Uterus (tissue), 4 donors: ENCODE measurements around the gene RNF217. TPM values are rescaled to one million over a fixed set of nuclear protein-coding genes. Genes with fewer than 3 reads are reported as not detected.

Experiments
- DNase-seq, 2 donors: peaks; one replicate each; pipeline ENCODE4 v3.0.0-alpha.2; 2019 to 2020
- H3K27ac ChIP-seq, 2 donors: fragments of 200-600 bp; sonication (generic); 1 replicate in 1 of 2; 2 replicates in 1 of 2; pipeline ENCODE4 v1.5.1; 2016 to 2018
- H3K27me3 ChIP-seq, 2 donors: fragments of 200-600 bp; sonication (generic); one replicate each; pipeline ENCODE4 v1.5.1; 2018 to 2019; ENCODE audit warnings: control low read depth in 1 of 2
- H3K36me3 ChIP-seq, 2 donors: fragments of 200-600 bp; sonication (generic); one replicate each; pipeline ENCODE4 v1.5.1; 2019; ENCODE audit warnings: control low read depth in 1 of 2
- H3K4me1 ChIP-seq, 2 donors: fragments of 200-600 bp; sonication (generic); one replicate each; pipeline ENCODE4 v1.5.1; 2018 to 2019; ENCODE audit warnings: control low read depth in 1 of 2
- H3K4me3 ChIP-seq, 2 donors: fragments of 200-600 bp; sonication (generic); 1 replicate in 1 of 2; 2 replicates in 1 of 2; pipeline ENCODE4 v1.5.1; 2018 to 2019; ENCODE audit warnings: mild to moderate bottlenecking in 1 of 2
- H3K9me3 ChIP-seq, 2 donors: fragments of 200-600 bp; sonication (generic); one replicate each; pipeline ENCODE4 v1.5.1; 2019; ENCODE audit warnings: control low read depth in 1 of 2
- POLR2A ChIP-seq, 2 donors: fragments of 450-650 bp; IDR thresholded peaks; one replicate each; pipeline ENCODE4 v1.6.1; 2016; ENCODE audit warnings: antibody characterized with exemption in 2 of 2, mild to moderate bottlenecking in 1 of 2, moderate library complexity in 1 of 2
- intact Hi-C: fragments of 100-400 bp; cut with DNase I; formaldehyde crosslinking; loops from one replicate; pipeline ENCODE4 v1.15.1; 2023; ENCODE audit warnings: low total_unique reads
- total RNA-seq, 4 donors: library from RNA; depleted of rRNA in 3 of 4; stranded (reverse); fragments of >200 nt in 3 of 4; gene quantifications; one replicate each; pipeline versions ENCODE4 v1.1.0 to v1.2.4, GENCODE V29; 2014 to 2023
- TF ChIP-seq, protein P1 (sequence below), 4 experiments: fragments of 200-600 bp in 2 of 4; fragments of 450-650 bp in 2 of 4; sonication (generic) in 2 of 4; IDR thresholded peaks; one replicate each; pipeline ENCODE4 v1.5.1; 2016 to 2019; ENCODE audit warnings: antibody characterized with exemption in 4 of 4, mild to moderate bottlenecking in 2 of 4, moderate library complexity in 1 of 4
- donor health status: DM: yes; HTN: yes; CAD: no.

RNF217 gene
- total RNA-seq, 4 donors from 2014 or later, result 22.9 to 42.0 (median 29.0) TPM

GRCh38 chr6:124994648-124995047 is 32.4 kb downstream of the RNF217 start:
- TF ChIP-seq, protein P1, sequence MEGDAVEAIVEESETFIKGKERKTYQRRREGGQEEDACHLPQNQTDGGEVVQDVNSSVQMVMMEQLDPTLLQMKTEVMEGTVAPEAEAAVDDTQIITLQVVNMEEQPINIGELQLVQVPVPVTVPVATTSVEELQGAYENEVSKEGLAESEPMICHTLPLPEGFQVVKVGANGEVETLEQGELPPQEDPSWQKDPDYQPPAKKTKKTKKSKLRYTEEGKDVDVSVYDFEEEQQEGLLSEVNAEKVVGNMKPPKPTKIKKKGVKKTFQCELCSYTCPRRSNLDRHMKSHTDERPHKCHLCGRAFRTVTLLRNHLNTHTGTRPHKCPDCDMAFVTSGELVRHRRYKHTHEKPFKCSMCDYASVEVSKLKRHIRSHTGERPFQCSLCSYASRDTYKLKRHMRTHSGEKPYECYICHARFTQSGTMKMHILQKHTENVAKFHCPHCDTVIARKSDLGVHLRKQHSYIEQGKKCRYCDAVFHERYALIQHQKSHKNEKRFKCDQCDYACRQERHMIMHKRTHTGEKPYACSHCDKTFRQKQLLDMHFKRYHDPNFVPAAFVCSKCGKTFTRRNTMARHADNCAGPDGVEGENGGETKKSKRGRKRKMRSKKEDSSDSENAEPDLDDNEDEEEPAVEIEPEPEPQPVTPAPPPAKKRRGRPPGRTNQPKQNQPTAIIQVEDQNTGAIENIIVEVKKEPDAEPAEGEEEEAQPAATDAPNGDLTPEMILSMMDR (IDR thresholded peaks at IDR 0.05), result no peak
- TF ChIP-seq POLR2A (IDR thresholded peaks at IDR 0.05), result no peak
- H3K4me1 ChIP-seq, result no peaks in the 10 kb centered on the region
- H3K4me3 ChIP-seq, result no peak overlapping the region
- no peaks in the 10 kb centered on the region for H3K27me3 ChIP-seq
- no peaks in the 10 kb centered on the region for H3K9me3 ChIP-seq
- no peak overlapping the region for H3K27ac ChIP-seq
- H3K36me3 ChIP-seq, result no peaks in the 10 kb centered on the region
- DNase-seq, result no peak
- intact Hi-C loops, result no loop called here

DNA sequence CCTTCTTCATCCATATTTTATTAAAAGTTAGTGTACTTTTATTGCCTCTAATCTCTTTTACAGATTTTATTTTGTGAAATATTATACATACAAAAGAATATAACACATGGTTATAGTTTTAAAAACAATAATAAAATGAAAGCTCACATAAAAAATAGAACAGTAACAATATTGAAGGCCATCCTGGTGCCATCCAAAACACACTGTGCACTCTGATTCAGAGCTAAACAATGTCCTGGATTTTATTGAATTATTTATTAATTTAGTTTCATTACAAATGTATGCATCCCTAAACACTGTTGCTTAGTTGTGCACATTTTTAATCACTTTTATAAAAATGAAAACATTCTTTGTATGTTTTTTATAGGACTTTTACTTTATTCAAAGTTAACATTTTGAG is 32.9 kb downstream of the RNF217 start:
- TF ChIP-seq, protein P1 (IDR thresholded peaks at IDR 0.05), result no peak
- TF ChIP-seq POLR2A (IDR thresholded peaks at IDR 0.05), result no peak

DNA sequence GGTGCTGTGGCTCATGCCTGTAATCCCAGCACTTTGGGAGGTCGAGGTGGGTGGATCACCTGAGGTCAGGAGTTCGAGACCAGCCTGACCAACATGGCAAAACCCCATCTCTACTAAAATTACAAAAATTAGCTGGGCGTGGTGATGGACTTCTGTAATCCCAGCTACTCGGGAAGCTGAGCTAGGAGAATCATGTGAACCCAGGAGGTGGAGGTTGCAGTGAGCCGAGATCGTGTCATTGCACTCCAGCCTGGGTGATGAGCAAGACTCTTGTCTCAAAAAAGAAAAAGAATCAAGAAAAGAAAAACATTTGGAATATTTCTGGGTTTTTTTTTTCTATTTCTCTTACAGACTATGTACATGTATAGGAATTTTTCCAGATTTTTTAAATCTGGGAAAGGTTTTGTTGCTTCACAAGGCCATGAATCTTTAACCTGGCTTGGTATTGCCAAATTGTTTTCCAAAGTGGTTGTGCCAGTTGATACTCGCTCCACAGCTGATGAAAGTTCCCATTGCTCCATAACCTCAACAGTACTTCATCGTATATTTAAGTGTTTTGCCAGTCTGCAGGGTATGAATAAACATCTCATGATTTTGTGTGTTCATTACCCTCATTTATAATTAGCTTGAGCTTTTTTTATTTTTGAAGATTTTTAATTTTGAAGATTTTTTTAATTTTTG is 33.5 kb downstream of the RNF217 start:
- no peaks in the 10 kb centered on the region for H3K9me3 ChIP-seq
- no peak overlapping the region for H3K4me3 ChIP-seq
- TF ChIP-seq, protein P1 (IDR thresholded peaks at IDR 0.05), result no peak
- TF ChIP-seq POLR2A (IDR thresholded peaks at IDR 0.05), result no peak
- H3K27ac ChIP-seq, result no peak overlapping the region
- intact Hi-C loops, result no loop called here
- no peaks in the 10 kb centered on the region for H3K27me3 ChIP-seq
- no peak for DNase-seq
- H3K36me3 ChIP-seq, result no peaks in the 10 kb centered on the region
- H3K4me1 ChIP-seq, result no peaks in the 10 kb centered on the region

More for the DNA sequence above, 32.9 kb downstream of the RNF217 start:
- Histone ChIP-seq H3K36me3 (no peaks in the 10 kb centered on the region), H3K4me3 (no peak overlapping the region), H3K27ac (no peak overlapping the region), H3K27me3 (no peaks in the 10 kb centered on the region), H3K4me1 (no peaks in the 10 kb centered on the region), H3K9me3 (no peaks in the 10 kb centered on the region)
- no peak for DNase-seq
- intact Hi-C loops, result no loop called here

GRCh38 chr6:124996411-124996810 is 34.2 kb downstream of the RNF217 start:
- TF ChIP-seq, protein P1 (IDR thresholded peaks at IDR 0.05), result no peak
- no peak for TF ChIP-seq POLR2A (IDR thresholded peaks at IDR 0.05)
- DNase-seq, result no peak
- H3K4me3 ChIP-seq, result no peak overlapping the region
- H3K4me1 ChIP-seq, result no peaks in the 10 kb centered on the region
- intact Hi-C loops, result no loop called here
- no peak overlapping the region for H3K27ac ChIP-seq
- H3K27me3 ChIP-seq, result no peaks in the 10 kb centered on the region
- H3K9me3 ChIP-seq, result no peaks in the 10 kb centered on the region
- no peaks in the 10 kb centered on the region for H3K36me3 ChIP-seq

DNA sequence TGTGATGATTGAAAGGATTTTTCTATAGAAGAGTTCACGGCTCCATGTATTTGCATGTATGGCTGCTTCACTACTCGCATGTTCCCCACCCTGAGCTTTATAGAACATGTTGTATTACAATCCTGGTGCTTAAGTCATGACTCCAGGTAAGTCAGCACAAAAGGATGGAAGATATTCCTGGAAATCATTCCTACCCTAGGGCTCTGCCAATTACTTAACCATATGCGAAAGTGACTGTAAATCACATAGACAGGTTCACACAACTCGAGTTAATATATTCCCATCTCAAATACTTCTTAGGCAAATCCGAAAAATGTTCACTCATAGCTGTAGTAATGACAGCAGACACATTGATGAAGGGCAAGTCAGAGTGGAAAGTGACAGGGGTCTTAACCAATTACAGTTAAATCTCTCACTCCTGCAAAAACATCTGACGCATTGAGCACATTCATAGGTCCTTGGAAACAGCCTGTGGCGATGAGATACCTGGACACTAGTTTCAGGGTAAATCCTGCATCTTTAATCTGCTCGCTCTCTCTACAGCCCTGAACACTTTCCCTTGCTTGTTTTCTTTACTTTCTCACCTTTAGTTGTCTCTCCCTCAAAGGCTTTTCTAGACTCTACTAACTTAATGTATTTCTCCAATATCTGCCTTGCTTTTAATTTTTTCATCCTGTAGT is 35.1 kb downstream of the RNF217 start:
- Histone ChIP-seq H3K4me3 (no peak overlapping the region), H3K36me3 (no peaks in the 10 kb centered on the region), H3K9me3 (no peaks in the 10 kb centered on the region), H3K4me1 (peaks cover 0 to 3% of the 10 kb centered on the region in 2 donors), H3K27ac (no peak overlapping the region), H3K27me3 (no peaks in the 10 kb centered on the region)
- no peak for TF ChIP-seq POLR2A (IDR thresholded peaks at IDR 0.05)
- TF ChIP-seq, protein P1 (IDR thresholded peaks at IDR 0.05), result no peak
- intact Hi-C loops, result no loop called here
- DNase-seq, result no peak
